Endometrial microvascular endothelial cells (primary cell): ENCODE measurements around the gene PRKAG1. TPM values are rescaled to one million over a fixed set of nuclear protein-coding genes. Genes with fewer than 3 reads are reported as not detected.

ENCODE experiments used
- in situ Hi-C: cut with HindIII; loops from 2 replicates; pipeline ENCODE4 v1.10.0; 2017; ENCODE audit warnings: low sequenced_read_pairs, low pct_unique_long_range_greater_than_20kb; ENCODE audit errors: inconsistent ontology term
- total RNA-seq: library from RNA; depleted of rRNA; stranded (reverse); fragments of >200 nt; gene quantifications from one replicate; pipeline ENCODE4 v1.2.3, GENCODE V29; 2015; ENCODE audit errors: inconsistent ontology term

Gene PRKAG1
- total RNA-seq, 1 donor from 2014 or later = 87.2 TPM

DNA sequence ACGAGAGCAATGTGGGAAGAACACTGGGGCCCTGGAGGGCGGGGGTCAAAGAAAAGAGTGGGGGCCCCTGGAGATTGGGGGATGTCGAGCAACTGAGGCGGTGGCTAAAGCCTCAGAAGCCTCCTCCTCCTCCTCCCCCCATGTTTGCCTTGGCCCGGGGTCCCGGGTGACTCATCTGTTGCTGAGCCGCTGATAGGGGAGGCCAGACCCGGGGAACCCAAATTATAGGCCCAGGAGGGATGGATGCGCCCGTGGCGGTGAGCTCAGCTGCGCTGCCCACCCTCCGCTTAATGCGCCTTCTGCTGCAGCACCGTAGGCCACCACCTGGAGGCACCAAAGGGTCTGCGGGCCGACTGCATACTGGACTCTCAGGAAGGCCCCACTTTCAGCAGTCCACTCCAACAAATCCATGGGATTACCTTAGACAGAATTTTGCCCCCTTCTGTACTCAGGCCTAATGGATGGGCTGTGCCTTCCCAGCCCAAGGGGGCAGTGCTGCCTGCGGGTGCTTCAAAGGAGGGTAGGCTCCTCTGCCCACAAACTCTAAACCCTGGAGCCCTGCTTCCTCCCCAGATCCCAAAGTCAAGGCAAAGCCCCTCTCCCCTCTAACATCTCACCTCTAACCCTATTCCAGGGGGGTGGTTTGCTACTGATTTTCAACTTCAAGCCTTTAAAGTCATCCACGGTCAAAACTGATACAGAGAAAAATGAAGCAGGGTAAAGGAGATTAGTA is 44.5 kb downstream of the PRKAG1 start:
- in situ Hi-C loops = no loop called here

DNA sequence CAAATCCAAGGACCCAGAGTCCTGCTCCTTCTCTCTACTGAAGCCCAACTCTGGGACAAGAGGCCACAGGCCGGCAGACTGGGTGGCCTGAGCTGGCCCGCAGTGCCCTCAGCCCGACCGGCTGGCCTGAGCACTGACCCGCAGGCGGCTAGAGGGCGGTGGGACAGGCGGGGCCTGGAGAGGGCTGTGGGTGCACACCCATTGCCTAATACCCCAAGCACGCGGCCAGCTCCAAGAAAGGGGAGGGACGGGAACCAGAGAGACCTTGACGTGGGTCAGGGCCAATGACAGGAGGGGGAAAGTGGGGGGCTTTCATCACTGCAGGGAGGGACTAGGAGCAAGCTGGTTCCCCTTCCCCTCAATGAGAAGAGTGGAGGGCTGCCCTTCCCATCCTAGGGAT is 45.0 kb downstream of the PRKAG1 start:
- in situ Hi-C loops = no loop called here

DNA sequence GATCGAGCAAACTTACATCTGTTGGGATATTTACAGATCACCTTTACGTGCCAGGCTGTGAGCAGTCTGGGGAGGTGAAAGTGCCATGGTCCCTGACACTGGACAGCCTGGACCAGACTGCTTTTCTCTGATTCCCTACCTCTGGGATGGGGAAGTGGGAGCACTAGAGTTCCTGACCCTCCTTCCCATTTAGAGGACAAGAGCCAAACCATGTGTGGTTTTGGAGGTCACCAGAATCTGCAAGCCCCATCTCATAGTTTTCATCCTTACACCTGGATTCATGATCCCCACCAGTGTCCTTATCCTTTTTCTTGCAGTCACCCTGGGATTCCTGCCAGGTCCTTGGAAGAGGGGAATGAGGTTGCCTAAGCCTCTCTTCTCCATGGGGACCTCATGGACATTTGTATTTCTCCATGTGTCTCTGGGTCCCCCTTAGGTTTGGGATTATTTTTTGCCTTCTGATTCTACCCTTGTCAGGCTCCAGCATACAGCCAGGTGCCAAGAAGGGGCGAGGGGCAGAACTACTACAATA is 45.6 kb downstream of the PRKAG1 start:
- in situ Hi-C loops = no loop called here

DNA sequence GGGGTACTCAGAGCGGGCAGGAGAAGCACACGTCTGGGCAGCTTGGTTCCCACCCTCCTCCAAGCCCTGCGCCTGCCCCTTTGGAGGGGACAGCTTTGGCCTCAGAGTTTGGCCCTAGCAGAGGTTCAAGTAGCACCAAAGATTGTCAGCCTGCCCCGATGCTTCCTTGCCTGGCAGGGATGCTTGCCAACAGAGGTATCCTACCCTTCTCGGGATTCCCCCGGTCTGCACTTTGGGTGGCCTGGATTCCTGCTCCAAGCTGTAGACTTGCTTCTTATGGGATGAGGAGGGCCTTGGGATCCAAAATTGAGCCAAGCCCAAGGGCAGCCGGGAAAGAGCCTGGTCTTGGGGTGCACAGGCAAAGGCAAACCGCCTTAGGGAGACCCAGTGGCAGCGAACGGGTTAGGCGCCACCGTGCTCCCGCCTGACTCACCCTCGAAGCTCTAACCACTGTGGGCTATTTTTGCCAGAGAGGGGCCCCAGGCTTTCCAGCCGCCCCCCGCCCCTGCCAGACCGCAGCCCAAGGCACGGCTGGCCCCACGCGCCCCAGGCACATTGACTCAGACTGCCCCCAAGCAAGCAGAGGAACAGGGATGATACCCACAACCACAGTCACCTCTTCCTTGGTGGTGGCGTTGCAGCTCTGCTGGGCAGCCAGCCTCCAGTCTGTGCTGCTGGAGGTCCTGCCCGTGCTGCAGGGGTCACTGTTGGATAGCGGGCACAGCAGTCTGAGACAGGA is 46.2 kb downstream of the PRKAG1 start:
- in situ Hi-C loops = no loop called here

DNA sequence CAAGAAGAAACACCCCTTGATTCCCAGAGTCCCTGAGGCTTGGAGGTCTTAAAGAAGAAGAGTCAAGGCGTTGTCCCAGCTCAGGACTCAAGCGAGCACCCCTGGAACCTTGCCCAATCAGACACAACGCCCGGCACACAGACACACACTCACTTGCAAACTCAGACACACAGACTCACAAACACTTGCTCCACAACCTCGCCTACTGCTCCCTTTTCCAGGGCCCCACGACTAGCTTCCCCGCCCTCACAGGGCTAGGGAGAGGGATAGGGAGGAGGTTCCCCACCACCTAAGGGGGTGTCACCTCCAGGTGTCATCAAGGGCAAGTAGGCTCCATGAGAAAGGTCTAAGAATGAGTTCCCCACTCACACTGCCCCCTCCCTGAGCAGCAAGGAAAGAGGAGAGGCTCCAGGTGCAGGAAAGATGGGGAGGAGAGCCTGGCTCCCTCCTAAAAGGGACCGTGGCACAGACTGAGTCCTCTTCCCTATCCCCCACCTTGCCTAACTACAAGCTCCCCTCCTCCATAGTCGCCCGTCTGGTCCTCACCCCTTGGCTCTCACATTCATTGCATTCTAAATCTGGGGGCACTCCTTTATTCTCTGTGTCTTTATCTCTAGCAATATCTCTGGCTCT is 47.8 kb downstream of the PRKAG1 start:
- in situ Hi-C loops = no loop called here

DNA sequence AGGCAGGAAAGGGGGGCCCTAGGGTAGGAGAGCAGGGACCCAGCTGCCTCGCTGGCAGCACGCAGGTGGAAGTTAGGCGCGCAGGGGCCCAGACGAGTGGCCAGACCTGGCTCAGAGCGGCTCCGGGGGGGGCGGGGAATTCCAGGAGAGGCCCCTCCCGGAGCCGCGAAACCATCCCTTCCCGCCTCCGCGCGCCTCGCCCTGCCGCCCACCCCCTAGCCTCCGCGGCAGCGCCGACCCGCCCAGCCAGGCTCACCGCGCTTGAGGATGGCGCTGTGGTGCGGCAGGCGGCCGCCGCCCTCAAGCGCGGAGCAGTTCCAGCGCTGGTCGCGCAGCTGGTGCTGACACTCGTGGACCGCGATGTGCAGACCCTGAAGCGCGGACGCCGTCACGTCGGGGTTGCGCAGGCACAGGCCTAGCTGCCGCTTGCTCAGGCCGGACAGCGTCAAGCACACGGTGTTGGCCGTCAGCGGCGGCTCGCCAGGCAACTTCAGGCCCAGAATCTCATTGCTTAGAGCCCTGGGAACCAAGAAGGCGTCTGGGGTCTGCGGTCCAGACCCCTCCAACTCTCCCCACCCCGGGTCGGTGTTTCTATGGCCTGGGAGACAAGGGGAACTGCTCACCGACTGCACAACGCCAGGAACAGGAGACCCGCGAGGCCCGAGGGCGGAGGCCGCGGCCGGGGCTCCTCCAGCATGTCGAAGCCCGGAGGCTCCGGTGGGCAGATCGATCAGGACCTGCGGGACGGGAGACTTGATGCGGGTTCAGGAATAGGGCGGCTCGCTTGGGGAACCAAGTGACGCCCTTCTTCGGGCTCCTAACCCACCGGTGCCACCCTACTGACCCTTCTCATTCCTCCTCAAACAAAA is 48.5 kb downstream of the PRKAG1 start:
- in situ Hi-C loops = no loop called here

DNA sequence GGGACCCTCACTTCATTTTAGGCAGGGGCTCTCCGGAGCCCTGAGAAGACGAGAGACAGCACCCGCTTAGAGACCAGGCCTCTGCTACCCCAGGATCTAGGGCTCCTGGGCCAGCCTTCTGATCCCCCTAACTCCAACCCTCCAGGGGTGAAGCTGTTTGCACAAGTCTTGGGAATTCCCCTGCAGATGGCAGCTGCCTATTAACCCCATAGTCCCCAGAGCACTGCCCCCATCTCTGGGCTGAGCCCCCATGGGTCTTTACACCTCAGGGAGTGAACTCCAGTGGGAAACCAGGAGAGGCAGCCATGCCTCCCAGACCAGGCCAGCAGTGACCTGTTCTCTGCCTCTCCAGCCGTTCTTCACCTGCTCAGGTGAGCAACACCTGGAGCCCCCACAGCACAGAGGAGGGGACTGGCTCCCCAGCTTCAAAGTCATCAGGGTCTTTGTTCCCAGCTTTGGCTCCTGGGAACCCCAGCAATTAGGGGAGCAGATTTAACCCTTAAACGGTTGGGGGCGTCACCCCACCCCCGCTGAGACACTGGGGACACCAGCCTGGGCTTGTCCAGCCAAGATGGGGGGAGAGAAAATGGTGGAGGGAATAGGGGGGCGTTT is 49.3 kb downstream of the PRKAG1 start:
- in situ Hi-C loops = no loop called here

DNA sequence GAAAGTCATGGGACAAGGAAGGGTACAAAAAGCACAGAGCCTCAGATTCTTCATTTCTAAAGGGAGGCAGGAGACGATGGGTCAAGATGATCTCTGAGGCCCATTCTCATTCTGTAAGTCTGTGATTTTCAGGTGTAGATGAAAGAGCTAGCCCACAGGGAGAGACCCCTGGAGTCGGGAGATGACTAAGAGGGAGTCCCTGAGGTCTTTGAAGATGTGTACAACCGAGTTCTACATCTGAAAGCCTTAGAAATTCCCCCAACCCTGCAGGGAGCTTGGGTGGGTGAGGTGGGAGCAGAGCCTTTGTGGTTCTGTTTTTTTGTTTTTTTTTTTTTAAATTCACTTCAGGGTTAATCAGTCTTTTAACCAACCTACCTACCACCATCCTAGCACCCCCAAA is 50.1 kb downstream of the PRKAG1 start:
- in situ Hi-C loops = no loop called here

DNA sequence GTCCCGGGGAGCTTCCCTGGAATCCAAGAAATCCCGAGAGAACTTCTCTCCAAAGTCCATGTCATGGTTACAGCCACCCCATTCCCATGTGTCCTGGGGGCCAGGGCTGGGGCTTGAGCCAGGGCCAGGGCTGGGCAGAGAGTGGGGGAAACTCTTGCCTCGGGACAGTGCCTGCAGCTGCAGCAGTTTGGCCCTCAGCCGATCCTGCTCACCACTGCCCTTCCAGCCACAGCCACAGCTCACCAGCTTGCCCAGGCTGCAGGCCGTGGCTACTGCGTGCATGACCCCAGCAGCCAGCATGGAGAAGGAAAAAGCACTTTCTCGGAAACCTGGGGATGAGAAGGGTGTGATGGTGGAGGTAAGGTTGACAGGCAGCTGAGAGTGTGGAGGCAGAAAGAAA is 50.6 kb downstream of the PRKAG1 start:
- in situ Hi-C loops = no loop called here

DNA sequence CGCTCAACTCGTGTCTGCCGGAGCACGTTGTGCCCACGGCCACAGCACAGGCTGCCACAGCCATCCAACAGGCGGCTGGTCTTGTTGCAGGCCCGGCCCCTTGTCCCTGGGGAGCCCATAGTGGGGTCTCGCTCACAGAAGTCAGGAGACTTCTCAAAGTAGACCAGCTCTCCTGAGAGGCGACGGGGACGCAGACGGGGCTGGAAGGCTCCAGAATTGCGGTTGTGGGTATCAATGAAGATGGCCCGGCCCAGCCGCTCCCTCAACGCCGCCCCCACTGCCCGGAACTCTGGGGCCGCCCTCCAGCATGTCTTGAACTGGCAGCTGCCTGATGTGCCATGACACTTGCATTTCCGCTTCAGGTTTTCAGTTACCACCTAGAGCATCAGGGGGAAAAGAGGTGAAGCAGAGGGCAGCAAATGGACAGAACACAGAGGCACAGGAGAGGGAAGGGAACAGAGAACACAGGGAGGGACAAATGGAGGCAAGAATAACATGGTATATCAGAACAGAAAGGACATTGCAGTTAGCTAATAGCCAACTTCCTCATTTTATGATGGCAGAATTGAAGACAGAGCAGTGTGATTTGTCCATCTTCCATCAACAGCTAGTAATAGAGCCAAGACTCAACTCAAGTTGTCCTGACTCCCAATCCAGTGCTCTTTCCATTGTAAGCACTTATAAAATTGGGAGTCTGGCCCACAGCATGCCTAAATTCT is 52.2 kb downstream of the PRKAG1 start:
- in situ Hi-C loops = no loop called here

DNA sequence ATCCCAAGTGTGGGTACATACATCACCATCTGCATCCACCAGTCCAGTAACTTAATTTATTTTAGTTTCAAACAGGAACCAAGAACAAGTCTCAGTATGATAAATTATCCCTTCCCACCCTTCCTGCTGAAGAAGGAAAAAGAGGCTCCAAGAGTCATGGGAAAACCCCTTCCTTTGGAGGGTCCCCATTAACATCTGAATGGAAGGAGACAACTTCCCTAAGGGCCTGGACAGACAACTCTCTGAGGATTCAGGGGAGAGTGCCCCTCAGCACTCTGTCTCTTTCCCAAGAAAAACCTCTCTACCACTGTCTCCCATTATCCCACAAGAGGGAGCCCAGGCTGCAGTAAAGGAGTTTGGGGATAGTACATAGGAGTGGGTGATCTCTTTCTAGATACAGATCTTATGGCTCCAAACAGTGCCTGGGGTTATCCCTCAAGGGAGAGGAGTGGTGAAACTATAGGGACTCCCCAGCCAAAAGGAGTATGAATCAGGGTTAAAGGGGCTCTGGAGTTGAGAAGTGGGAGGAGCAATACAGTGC is 53.2 kb downstream of the PRKAG1 start:
- in situ Hi-C loops = no loop called here

DNA sequence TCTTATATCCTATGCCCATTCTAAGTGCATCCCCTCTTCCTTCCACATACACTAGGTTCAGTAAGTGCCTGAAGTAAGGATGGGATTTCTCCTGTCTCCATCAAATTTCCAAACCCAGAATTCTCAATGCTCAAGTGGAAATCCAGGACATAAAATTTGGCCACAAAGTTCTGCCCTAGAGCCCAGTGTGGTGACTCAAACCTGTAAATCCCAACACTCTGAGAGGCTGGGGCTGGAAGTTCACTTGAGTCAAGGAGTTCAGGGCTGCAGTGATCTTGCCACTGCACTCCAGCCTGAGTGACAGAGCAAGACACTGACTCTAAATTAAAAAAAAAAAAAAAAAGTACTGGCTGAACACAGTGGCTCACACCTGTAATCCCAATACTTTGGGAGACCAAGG is 56.8 kb downstream of the PRKAG1 start:
- in situ Hi-C loops = no loop called here

DNA sequence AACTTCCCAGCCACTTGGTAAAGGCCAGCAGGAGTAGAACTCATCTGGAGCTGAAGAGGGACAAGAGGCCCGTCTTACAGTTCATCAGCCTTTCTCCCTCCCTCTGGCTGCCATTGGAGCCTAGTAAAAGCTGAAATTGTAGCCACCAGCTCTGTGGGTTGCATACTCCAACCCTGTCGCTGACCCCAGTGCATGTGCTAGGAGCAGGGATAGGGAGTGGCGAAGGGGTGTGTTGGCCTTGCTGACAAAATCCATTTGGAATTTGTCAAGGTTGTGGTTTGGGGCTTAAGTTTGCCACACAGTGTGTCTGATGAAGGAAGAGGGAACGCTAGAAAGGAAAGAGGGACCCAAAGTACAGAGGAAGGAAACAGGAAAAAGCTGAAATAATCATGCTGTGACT is 57.2 kb downstream of the PRKAG1 start:
- in situ Hi-C loops = no loop called here

DNA sequence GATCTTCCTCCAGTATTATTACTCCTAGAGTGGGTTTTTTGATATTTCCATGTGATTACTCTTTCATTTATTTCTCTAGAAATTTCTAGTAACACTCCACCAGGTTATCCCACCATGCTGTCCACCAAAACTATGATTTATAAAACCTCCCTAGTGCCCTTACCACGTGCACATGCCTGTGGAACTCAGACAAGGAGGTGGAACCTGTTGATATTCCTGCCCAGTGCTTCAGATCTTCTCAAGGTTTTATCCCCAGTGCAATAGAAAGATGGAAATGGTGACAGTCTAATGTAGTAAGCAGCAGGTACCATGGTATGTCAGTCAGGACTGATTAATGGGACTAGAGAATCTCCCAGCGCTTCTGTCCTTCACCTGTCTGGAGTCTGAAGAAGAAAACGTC is 57.7 kb downstream of the PRKAG1 start:
- in situ Hi-C loops = no loop called here

DNA sequence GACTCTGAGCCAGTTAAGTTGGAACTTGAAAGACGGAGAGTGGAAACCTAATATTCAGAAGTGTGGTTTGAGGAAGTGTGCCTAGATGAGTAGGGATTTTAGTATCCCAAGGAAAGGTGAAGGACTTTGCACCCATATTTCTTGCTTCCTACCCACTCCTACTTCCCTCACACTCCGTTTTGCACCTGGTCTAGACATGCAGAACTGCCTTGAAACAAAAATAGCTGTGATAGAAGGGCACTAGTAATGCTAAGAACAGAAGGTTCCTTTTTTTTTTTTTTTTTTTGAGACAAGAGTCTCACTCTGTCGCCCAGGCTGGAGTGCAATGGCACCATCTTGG is 60.6 kb downstream of the PRKAG1 start:
- in situ Hi-C loops = no loop called here

DNA sequence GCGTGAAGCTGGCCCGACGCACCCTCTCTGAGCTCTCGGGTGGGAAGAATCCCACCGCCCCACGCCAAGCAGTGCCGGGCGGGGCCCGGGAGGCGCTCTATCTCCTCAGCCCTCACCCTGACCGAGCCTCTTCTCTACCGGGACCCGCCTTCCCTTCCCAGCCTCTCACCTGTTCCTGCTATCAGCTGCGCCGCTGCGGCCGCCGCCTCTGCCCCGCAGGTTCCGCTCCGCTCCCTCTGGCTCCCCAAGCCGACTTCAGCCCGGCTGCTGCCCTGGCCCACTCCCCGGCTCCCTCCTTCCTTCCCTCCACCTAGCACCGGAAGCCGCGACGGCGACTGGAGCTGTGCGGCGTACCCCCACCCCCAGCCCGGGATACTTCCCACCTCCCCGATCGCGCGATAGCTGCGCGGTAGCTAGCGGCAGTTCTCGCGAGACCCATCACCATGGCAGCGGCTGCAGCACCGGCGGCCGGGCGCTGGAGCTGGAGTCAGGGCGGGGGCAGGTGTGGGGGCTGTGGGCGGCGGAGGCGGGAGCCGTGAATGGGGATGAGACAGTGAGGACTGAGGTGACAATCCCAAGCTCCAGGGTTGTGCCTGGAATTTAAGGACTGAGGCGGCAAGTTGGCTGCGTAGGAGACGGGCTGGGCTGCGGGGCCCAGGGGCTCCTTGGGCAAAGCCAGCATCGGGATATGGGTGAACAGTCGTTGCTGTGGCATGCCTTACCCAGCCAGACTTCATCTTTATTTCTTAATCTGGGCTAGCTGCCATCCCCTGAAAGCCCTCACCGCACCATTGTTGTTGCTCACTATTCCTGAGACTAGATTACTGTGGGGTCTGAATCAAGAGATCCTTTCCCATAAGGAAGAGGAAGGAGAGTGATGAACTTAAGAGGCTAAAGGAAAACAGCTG is 61.2 kb downstream of the PRKAG1 start, which contains the start of gene ARF3:
Gene ARF3 (minus strand): TSS at position 347 of the 908 bp plus-strand sequence. CDS start 16,392 bp downstream, outside the sequence.
- in situ Hi-C loops = no loop called here
